ENCODE data around the gene ALG12. TPM values are rescaled to one million over a fixed set of nuclear protein-coding genes. Genes with fewer than 3 reads are reported as not detected.

Gene ALG12
- total and polyA plus RNA-seq, 2 of the 13 experiments (the other 11 are each of a cell fraction or from before 2014, with no cell fraction given): 7.8 to 15.8 TPM

DNA sequence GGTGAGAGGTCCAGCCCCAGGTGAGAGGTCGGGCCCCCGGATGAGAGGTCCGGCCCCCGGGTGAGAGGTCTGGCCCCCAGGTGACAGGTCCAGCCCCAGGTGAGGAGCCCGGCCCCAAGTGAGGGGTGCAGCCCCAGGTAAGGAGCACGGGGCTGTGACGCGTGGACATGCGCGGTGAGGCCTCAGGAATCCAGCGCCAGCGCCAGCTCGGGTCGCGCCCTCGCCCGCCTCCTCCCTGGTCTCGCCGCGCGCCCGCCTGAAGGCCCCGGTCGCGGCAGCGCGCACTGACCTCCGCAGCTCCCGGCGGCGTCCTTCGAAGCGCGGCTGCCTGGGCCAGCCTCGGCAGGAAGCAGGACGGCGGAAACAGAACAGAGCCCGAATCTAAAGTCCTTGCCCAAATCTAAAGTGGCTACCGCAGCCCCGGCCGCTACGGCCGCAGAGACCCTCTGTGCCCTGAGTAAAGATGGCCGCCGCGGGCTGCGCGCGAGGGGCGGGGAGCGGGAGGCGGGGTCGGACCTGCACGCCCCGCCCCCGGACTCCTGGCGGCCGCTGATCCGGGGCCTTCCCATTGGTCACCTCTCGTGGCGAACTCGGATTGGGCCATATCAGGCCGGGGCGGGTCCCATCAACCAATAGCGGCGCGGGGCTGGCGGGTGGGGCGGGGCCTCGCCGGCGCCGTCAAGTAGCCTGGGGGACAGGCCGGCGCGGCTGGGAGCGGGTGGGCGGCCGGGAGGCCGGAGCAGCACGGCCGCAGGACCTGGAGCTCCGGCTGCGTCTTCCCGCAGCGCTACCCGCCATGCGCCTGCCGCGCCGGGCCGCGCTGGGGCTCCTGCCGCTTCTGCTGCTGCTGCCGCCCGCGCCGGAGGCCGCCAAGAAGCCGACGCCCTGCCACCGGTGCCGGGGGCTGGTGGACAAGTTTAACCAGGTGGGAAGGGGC is at the start of gene ALG12, which contains the start of gene CRELD2 (continued):
- TF ChIP-seq TGIF2 (CRISPR knock-in tag; IDR thresholded peaks at IDR 0.05): no peak
- TF ChIP-seq GABPB1 (CRISPR knock-in tag; IDR thresholded peaks at IDR 0.05): peak; percentile 84
- no peak for TF ChIP-seq ZNF350 (CRISPR knock-in tag; IDR thresholded peaks at IDR 0.05; ENCODE audit: borderline replicate concordance, low read depth)
- peak; percentile 84 for TF ChIP-seq HNRNPLL (IDR thresholded peaks at IDR 0.05; ENCODE audit: low read depth, low read length, poor library complexity, severe bottlenecking)
- no peak for TF ChIP-seq FOXC1 (CRISPR knock-in tag; IDR thresholded peaks at IDR 0.05; ENCODE audit: borderline replicate concordance)
- TF ChIP-seq ZSCAN30 (CRISPR knock-in tag; IDR thresholded peaks at IDR 0.05): no peak
- TF ChIP-seq, protein P1, sequence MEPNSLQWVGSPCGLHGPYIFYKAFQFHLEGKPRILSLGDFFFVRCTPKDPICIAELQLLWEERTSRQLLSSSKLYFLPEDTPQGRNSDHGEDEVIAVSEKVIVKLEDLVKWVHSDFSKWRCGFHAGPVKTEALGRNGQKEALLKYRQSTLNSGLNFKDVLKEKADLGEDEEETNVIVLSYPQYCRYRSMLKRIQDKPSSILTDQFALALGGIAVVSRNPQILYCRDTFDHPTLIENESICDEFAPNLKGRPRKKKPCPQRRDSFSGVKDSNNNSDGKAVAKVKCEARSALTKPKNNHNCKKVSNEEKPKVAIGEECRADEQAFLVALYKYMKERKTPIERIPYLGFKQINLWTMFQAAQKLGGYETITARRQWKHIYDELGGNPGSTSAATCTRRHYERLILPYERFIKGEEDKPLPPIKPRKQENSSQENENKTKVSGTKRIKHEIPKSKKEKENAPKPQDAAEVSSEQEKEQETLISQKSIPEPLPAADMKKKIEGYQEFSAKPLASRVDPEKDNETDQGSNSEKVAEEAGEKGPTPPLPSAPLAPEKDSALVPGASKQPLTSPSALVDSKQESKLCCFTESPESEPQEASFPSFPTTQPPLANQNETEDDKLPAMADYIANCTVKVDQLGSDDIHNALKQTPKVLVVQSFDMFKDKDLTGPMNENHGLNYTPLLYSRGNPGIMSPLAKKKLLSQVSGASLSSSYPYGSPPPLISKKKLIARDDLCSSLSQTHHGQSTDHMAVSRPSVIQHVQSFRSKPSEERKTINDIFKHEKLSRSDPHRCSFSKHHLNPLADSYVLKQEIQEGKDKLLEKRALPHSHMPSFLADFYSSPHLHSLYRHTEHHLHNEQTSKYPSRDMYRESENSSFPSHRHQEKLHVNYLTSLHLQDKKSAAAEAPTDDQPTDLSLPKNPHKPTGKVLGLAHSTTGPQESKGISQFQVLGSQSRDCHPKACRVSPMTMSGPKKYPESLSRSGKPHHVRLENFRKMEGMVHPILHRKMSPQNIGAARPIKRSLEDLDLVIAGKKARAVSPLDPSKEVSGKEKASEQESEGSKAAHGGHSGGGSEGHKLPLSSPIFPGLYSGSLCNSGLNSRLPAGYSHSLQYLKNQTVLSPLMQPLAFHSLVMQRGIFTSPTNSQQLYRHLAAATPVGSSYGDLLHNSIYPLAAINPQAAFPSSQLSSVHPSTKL (CRISPR knock-in tag; IDR thresholded peaks at IDR 0.05): no peak
- TF ChIP-seq, protein P2, sequence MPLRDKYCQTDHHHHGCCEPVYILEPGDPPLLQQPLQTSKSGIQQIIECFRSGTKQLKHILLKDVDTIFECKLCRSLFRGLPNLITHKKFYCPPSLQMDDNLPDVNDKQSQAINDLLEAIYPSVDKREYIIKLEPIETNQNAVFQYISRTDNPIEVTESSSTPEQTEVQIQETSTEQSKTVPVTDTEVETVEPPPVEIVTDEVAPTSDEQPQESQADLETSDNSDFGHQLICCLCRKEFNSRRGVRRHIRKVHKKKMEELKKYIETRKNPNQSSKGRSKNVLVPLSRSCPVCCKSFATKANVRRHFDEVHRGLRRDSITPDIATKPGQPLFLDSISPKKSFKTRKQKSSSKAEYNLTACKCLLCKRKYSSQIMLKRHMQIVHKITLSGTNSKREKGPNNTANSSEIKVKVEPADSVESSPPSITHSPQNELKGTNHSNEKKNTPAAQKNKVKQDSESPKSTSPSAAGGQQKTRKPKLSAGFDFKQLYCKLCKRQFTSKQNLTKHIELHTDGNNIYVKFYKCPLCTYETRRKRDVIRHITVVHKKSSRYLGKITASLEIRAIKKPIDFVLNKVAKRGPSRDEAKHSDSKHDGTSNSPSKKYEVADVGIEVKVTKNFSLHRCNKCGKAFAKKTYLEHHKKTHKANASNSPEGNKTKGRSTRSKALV (CRISPR knock-in tag; IDR thresholded peaks at IDR 0.05): no peak
- peak; percentile 15 for TF ChIP-seq STAG1 (CRISPR knock-in tag; IDR thresholded peaks at IDR 0.05)
- no peak for TF ChIP-seq SMC3 (IDR thresholded peaks at IDR 0.05; ENCODE audit: low read length)
- TF ChIP-seq TMF1 (CRISPR knock-in tag; IDR thresholded peaks at IDR 0.05; ENCODE audit: low read depth): peak; percentile 85; the same call in 1 of the 2 replicates
- TF ChIP-seq KLF11 (CRISPR knock-in tag; IDR thresholded peaks at IDR 0.05): no peak
- TF ChIP-seq, protein P3, sequence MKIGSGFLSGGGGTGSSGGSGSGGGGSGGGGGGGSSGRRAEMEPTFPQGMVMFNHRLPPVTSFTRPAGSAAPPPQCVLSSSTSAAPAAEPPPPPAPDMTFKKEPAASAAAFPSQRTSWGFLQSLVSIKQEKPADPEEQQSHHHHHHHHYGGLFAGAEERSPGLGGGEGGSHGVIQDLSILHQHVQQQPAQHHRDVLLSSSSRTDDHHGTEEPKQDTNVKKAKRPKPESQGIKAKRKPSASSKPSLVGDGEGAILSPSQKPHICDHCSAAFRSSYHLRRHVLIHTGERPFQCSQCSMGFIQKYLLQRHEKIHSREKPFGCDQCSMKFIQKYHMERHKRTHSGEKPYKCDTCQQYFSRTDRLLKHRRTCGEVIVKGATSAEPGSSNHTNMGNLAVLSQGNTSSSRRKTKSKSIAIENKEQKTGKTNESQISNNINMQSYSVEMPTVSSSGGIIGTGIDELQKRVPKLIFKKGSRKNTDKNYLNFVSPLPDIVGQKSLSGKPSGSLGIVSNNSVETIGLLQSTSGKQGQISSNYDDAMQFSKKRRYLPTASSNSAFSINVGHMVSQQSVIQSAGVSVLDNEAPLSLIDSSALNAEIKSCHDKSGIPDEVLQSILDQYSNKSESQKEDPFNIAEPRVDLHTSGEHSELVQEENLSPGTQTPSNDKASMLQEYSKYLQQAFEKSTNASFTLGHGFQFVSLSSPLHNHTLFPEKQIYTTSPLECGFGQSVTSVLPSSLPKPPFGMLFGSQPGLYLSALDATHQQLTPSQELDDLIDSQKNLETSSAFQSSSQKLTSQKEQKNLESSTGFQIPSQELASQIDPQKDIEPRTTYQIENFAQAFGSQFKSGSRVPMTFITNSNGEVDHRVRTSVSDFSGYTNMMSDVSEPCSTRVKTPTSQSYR (CRISPR knock-in tag; IDR thresholded peaks at IDR 0.05; ENCODE audit: borderline replicate concordance): 0 out of 2 replicates have a peak, but pooled peaks have one; percentile 32
- TF ChIP-seq TEAD2 (CRISPR knock-in tag; IDR thresholded peaks at IDR 0.05): no peak
- no peak for TF ChIP-seq TCF7 (IDR thresholded peaks at IDR 0.05; ENCODE audit: low read depth)
- TF ChIP-seq, protein P4, sequence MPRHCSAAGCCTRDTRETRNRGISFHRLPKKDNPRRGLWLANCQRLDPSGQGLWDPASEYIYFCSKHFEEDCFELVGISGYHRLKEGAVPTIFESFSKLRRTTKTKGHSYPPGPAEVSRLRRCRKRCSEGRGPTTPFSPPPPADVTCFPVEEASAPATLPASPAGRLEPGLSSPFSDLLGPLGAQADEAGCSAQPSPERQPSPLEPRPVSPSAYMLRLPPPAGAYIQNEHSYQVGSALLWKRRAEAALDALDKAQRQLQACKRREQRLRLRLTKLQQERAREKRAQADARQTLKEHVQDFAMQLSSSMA (CRISPR knock-in tag; IDR thresholded peaks at IDR 0.05): no peak
